Activated T-cell treated with anti-CD3 and anti-CD28 coated beads, Interleukin-2, amount 50 U/mL, for 4 hours (primary cell): ENCODE results near the gene CDK8. TPM values are rescaled to one million over a fixed set of nuclear protein-coding genes. Genes with fewer than 3 reads are reported as not detected.
A peak's percentile ranks its signal among the peaks of the same experiment; 100 is the strongest.

ENCODE experiments used
- ATAC-seq, 2 donors: fragments of 200-7000 bp; cut with Tn5 transposase; one replicate each; pipeline ENCODE4 v1.10.0; 2021
- DNase-seq: peaks from one replicate; pipeline ENCODE4 v3.0.0-alpha.2; 2020
- H3K27me3 Mint-ChIP-seq: one replicate; pipeline ENCODE4 v1.8.0; 2021; ENCODE audit warnings: low read depth, mixed read lengths
- H3K36me3 Mint-ChIP-seq: one replicate; pipeline ENCODE4 v1.8.0; 2022; ENCODE audit warnings: mixed read lengths; ENCODE audit not compliant: insufficient read depth
- H3K4me1 Mint-ChIP-seq: one replicate; pipeline ENCODE4 v1.8.0; 2021; ENCODE audit warnings: low read depth, mixed read lengths
- H3K4me3 Mint-ChIP-seq: one replicate; pipeline ENCODE4 v1.8.0; 2021; ENCODE audit warnings: mild to moderate bottlenecking, moderate library complexity, mixed read lengths
- H3K9me3 Mint-ChIP-seq: one replicate; pipeline ENCODE4 v1.8.0; 2021; ENCODE audit warnings: mixed read lengths
- total RNA-seq, 3 donors: library from RNA; stranded (reverse); gene quantifications; one replicate each; pipeline ENCODE4 v1.2.1, GENCODE V29; 2021

CDK8 gene
- total RNA-seq, 3 donors from 2014 or later = 21.1 to 23.6 (median 23.0) TPM

- Mint-ChIP-seq H3K4me1 (no peaks in the 10 kb centered on the region), H3K4me3 (no peak overlapping the region), H3K9me3 (no peaks in the 10 kb centered on the region), H3K36me3 (peaks cover 20% of the 10 kb centered on the region), H3K27me3 (no peaks in the 10 kb centered on the region)
- no peak for DNase-seq
- ATAC-seq = no peak
Measured at GRCh38 chr13:26348966-26349365, 95.0 kb downstream of the CDK8 start.

GRCh38 chr13:26362261-26362660 lies 108.3 kb downstream of the CDK8 start:
- H3K4me3 Mint-ChIP-seq = no peak overlapping the region
- H3K9me3 Mint-ChIP-seq = no peaks in the 10 kb centered on the region
- DNase-seq (no peak), ATAC-seq (no peak)
- H3K27me3 Mint-ChIP-seq = no peaks in the 10 kb centered on the region
- no peaks in the 10 kb centered on the region for H3K4me1 Mint-ChIP-seq
- H3K36me3 Mint-ChIP-seq = peaks cover 29% of the 10 kb centered on the region

GRCh38 chr13:26370553-26370952 lies 116.6 kb downstream of the CDK8 start:
- peaks cover 13% of the 10 kb centered on the region for H3K4me1 Mint-ChIP-seq
- no peaks in the 10 kb centered on the region for H3K27me3 Mint-ChIP-seq
- ATAC-seq (no peak), DNase-seq (no peak)
- no peaks in the 10 kb centered on the region for H3K9me3 Mint-ChIP-seq
- H3K4me3 Mint-ChIP-seq = no peak overlapping the region
- peaks cover 9% of the 10 kb centered on the region for H3K36me3 Mint-ChIP-seq

GRCh38 chr13:26372747-26373146 lies 118.8 kb downstream of the CDK8 start:
- no peak overlapping the region for H3K4me3 Mint-ChIP-seq
- DNase-seq (no peak), ATAC-seq (no peak)
- H3K4me1 Mint-ChIP-seq = peaks cover 15% of the 10 kb centered on the region
- H3K9me3 Mint-ChIP-seq = no peaks in the 10 kb centered on the region
- no peaks in the 10 kb centered on the region for H3K27me3 Mint-ChIP-seq
- peaks cover 7% of the 10 kb centered on the region for H3K36me3 Mint-ChIP-seq

- H3K4me3 Mint-ChIP-seq = no peak overlapping the region
- no peaks in the 10 kb centered on the region for H3K9me3 Mint-ChIP-seq
- DNase-seq (no peak), ATAC-seq (no peak)
- H3K36me3 Mint-ChIP-seq = no peaks in the 10 kb centered on the region
- no peaks in the 10 kb centered on the region for H3K27me3 Mint-ChIP-seq
- H3K4me1 Mint-ChIP-seq = peaks cover 13% of the 10 kb centered on the region
Measured at GRCh38 chr13:26376430-26376829, 122.5 kb downstream of the CDK8 start.

GRCh38 chr13:26377038-26377437 lies 123.1 kb downstream of the CDK8 start:
- ATAC-seq = peak in 1 of 2 donors; percentile 43
- no peak for DNase-seq
- H3K4me3 Mint-ChIP-seq = no peak overlapping the region
- H3K4me1 Mint-ChIP-seq = peaks cover 16% of the 10 kb centered on the region
- H3K27me3 Mint-ChIP-seq = no peaks in the 10 kb centered on the region
- no peaks in the 10 kb centered on the region for H3K36me3 Mint-ChIP-seq
- no peaks in the 10 kb centered on the region for H3K9me3 Mint-ChIP-seq

GRCh38 chr13:26378116-26378515 lies 124.2 kb downstream of the CDK8 start:
- Mint-ChIP-seq H3K9me3 (no peaks in the 10 kb centered on the region), H3K4me3 (no peak overlapping the region), H3K4me1 (peaks cover 11% of the 10 kb centered on the region), H3K27me3 (no peaks in the 10 kb centered on the region), H3K36me3 (peaks cover 2% of the 10 kb centered on the region)
- ATAC-seq (no peak), DNase-seq (no peak)

- Mint-ChIP-seq H3K36me3 (peaks cover 2% of the 10 kb centered on the region), H3K27me3 (no peaks in the 10 kb centered on the region), H3K4me1 (peaks cover 11% of the 10 kb centered on the region), H3K4me3 (no peak overlapping the region), H3K9me3 (no peaks in the 10 kb centered on the region)
- ATAC-seq (no peak), DNase-seq (no peak)
Measured at GRCh38 chr13:26379831-26380230, 125.9 kb downstream of the CDK8 start.

- no peak for ATAC-seq
- Mint-ChIP-seq H3K9me3 (no peaks in the 10 kb centered on the region), H3K4me3 (no peak overlapping the region)
Measured at GRCh38 chr13:26380930-26381329, 127.0 kb downstream of the CDK8 start.

GRCh38 chr13:26382366-26382765 lies 128.4 kb downstream of the CDK8 start:
- H3K4me1 Mint-ChIP-seq = peaks cover 9% of the 10 kb centered on the region
- H3K4me3 Mint-ChIP-seq = no peak overlapping the region
- H3K27me3 Mint-ChIP-seq = no peaks in the 10 kb centered on the region
- ATAC-seq = no peak
- DNase-seq = no peak
- peaks cover 14% of the 10 kb centered on the region for H3K36me3 Mint-ChIP-seq
- H3K9me3 Mint-ChIP-seq = no peaks in the 10 kb centered on the region

More at GRCh38 chr13:26380930-26381329, 127.0 kb downstream of the CDK8 start:
- Mint-ChIP-seq H3K36me3 (peaks cover 3% of the 10 kb centered on the region), H3K27me3 (no peaks in the 10 kb centered on the region), H3K4me1 (peaks cover 9% of the 10 kb centered on the region)
- no peak for DNase-seq

GRCh38 chr13:26382835-26383234 lies 128.9 kb downstream of the CDK8 start:
- peaks cover 9% of the 10 kb centered on the region for H3K4me1 Mint-ChIP-seq
- no peak for ATAC-seq
- DNase-seq = no peak
- H3K27me3 Mint-ChIP-seq = no peaks in the 10 kb centered on the region
- no peak overlapping the region for H3K4me3 Mint-ChIP-seq
- peaks cover 17% of the 10 kb centered on the region for H3K36me3 Mint-ChIP-seq
- no peaks in the 10 kb centered on the region for H3K9me3 Mint-ChIP-seq

GRCh38 chr13:26384587-26384986 lies 130.7 kb downstream of the CDK8 start:
- Mint-ChIP-seq H3K27me3 (no peaks in the 10 kb centered on the region), H3K4me3 (no peak overlapping the region), H3K9me3 (no peaks in the 10 kb centered on the region), H3K36me3 (peaks cover 21% of the 10 kb centered on the region), H3K4me1 (peaks cover 9% of the 10 kb centered on the region)
- ATAC-seq (no peak), DNase-seq (no peak)

GRCh38 chr13:26386026-26386425 lies 132.1 kb downstream of the CDK8 start:
- peaks cover 9% of the 10 kb centered on the region for H3K4me1 Mint-ChIP-seq
- DNase-seq (no peak), ATAC-seq (no peak)
- no peaks in the 10 kb centered on the region for H3K27me3 Mint-ChIP-seq
- peaks cover 25% of the 10 kb centered on the region for H3K36me3 Mint-ChIP-seq
- H3K9me3 Mint-ChIP-seq = no peaks in the 10 kb centered on the region
- no peak overlapping the region for H3K4me3 Mint-ChIP-seq

- Mint-ChIP-seq H3K4me1 (no peaks in the 10 kb centered on the region), H3K27me3 (no peaks in the 10 kb centered on the region), H3K4me3 (no peak overlapping the region), H3K36me3 (peaks cover 27% of the 10 kb centered on the region), H3K9me3 (no peaks in the 10 kb centered on the region)
- ATAC-seq = no peak
- no peak for DNase-seq
Measured at GRCh38 chr13:26390203-26390602, 136.3 kb downstream of the CDK8 start.

- DNase-seq (no peak), ATAC-seq (no peak)
- Mint-ChIP-seq H3K4me3 (no peak overlapping the region), H3K27me3 (no peaks in the 10 kb centered on the region), H3K4me1 (no peaks in the 10 kb centered on the region), H3K36me3 (peaks cover 28% of the 10 kb centered on the region), H3K9me3 (no peaks in the 10 kb centered on the region)
Measured at GRCh38 chr13:26400545-26400944, 146.6 kb downstream of the CDK8 start.

- Mint-ChIP-seq H3K27me3 (no peaks in the 10 kb centered on the region), H3K9me3 (no peaks in the 10 kb centered on the region), H3K4me1 (no peaks in the 10 kb centered on the region), H3K4me3 (no peak overlapping the region), H3K36me3 (peaks cover 27% of the 10 kb centered on the region)
- DNase-seq (no peak), ATAC-seq (no peak)
Measured at GRCh38 chr13:26401069-26401468, 147.1 kb downstream of the CDK8 start.
